ENCODE data around the gene ANKS1B.
A peak's percentile ranks its signal among the peaks of the same experiment; 100 is the strongest.

ANKS1B gene

GRCh38 chr12:99946131-99946530 is 38.6 kb downstream of the ANKS1B start:
- no peak for DNase-seq (ENCODE audit: low read depth)

DNA sequence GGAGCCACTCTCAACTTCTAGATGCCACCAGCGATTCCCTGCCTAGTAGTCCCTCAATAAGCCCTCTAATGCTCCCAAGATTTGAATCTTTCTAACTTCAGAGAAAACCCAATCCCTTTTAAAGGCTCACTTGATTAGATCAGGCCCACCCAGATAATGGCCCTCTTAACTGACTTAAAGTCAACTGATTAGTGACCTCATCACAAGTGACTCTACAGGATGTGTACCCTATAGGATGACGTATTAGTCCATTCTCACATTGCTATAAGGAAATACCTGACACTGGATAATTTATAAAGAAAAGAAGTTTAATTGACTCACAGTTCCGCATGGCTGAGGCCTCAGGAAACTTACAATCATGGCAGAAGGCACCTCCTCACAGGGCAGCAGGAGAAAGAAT is 49.1 kb downstream of the ANKS1B start:
- no peak for DNase-seq (ENCODE audit: low read depth)
- TF ChIP-seq, protein P1, sequence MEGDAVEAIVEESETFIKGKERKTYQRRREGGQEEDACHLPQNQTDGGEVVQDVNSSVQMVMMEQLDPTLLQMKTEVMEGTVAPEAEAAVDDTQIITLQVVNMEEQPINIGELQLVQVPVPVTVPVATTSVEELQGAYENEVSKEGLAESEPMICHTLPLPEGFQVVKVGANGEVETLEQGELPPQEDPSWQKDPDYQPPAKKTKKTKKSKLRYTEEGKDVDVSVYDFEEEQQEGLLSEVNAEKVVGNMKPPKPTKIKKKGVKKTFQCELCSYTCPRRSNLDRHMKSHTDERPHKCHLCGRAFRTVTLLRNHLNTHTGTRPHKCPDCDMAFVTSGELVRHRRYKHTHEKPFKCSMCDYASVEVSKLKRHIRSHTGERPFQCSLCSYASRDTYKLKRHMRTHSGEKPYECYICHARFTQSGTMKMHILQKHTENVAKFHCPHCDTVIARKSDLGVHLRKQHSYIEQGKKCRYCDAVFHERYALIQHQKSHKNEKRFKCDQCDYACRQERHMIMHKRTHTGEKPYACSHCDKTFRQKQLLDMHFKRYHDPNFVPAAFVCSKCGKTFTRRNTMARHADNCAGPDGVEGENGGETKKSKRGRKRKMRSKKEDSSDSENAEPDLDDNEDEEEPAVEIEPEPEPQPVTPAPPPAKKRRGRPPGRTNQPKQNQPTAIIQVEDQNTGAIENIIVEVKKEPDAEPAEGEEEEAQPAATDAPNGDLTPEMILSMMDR (conservative IDR thresholded peaks at IDR 0.05; ENCODE audit: control insufficient read depth, insufficient read depth, low read depth, low read length), result no peak
- H3K4me3 ChIP-seq (ENCODE audit: control insufficient read depth, low read depth, low read length), result no peak overlapping the region

More at GRCh38 chr12:99946131-99946530, 38.6 kb downstream of the ANKS1B start:
- no peak overlapping the region for H3K4me3 ChIP-seq (ENCODE audit: control insufficient read depth, low read depth, low read length)
- TF ChIP-seq, protein P1 (conservative IDR thresholded peaks at IDR 0.05; ENCODE audit: control insufficient read depth, insufficient read depth, low read depth, low read length), result no peak

GRCh38 chr12:99926511-99927169 is 58.1 kb downstream of the ANKS1B start:
- H3K4me3 ChIP-seq (ENCODE audit: control insufficient read depth, low read depth, low read length), result no peak overlapping the region
- TF ChIP-seq, protein P1 (conservative IDR thresholded peaks at IDR 0.05; ENCODE audit: control insufficient read depth, insufficient read depth, low read depth, low read length), result no peak
- DNase-seq (ENCODE audit: low read depth), result no peak

DNA sequence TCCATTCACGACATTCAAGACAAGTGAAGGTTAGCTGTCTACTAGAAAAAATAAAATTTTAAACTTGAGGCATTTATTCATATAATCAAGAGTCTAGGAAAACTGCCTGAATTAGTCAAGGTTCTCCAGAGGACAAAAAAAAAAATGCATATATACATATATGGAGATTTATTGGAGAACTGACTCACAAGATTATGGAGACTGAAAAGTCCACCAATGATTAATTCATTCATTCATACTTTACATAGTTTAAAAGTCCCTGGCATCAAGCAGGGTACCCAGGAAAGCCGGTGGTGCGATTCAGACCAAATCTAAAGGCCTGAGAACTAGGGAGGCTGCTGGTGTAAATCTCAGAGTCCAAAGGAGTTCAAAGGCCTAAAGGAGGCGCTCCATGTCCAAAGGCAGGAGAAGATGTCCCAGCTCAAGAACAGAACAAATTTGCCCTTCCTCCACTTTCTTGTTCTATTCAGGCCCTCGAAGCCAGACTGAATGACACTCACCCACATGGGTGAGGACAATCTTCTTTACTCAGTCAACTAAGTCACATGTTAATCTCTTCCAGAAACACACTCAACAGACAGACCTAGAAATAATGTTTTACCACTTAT is 64.3 kb downstream of the ANKS1B start:
- no peak for DNase-seq (ENCODE audit: low read depth)
- TF ChIP-seq, protein P1 (conservative IDR thresholded peaks at IDR 0.05; ENCODE audit: control insufficient read depth, insufficient read depth, low read depth, low read length), result no peak
- H3K4me3 ChIP-seq (ENCODE audit: control insufficient read depth, low read depth, low read length), result no peak overlapping the region

- peak; percentile 97 for DNase-seq (ENCODE audit: low read depth)
- TF ChIP-seq, protein P1 (conservative IDR thresholded peaks at IDR 0.05; ENCODE audit: control insufficient read depth, insufficient read depth, low read depth, low read length), result no peak
- no peak overlapping the region for H3K4me3 ChIP-seq (ENCODE audit: control insufficient read depth, low read depth, low read length)
These were observed 66.9 kb downstream of the ANKS1B start for GRCh38 chr12:99917711-99918402.

GRCh38 chr12:99916555-99916954 is 68.2 kb downstream of the ANKS1B start:
- H3K4me3 ChIP-seq (ENCODE audit: control insufficient read depth, low read depth, low read length), result no peak overlapping the region
- DNase-seq (ENCODE audit: low read depth), result peak; percentile 58
- TF ChIP-seq, protein P1 (conservative IDR thresholded peaks at IDR 0.05; ENCODE audit: control insufficient read depth, insufficient read depth, low read depth, low read length), result no peak

Data from fibroblast of mammary gland (primary cell).